ENCODE data around the gene MAN1A2.
A peak's percentile ranks its signal among the peaks of the same experiment; 100 is the strongest.
"Not testable (repeated sequence)": the region's sequence is repeated elsewhere in the genome, so short reads cannot be mapped to it uniquely, and the experiment has no call there.

Gene MAN1A2

GRCh38 chr1:117511273-117511672 is 144.0 kb downstream of the MAN1A2 start:
- DNase-seq, result no peak

GRCh38 chr1:117512728-117513321 is 145.6 kb downstream of the MAN1A2 start:
- DNase-seq, result peak in 1 of 2 experiments; percentile 9

GRCh38 chr1:117523111-117523510 is 155.9 kb downstream of the MAN1A2 start:
- DNase-seq, result no peak

GRCh38 chr1:117527074-117527473 is 159.8 kb downstream of the MAN1A2 start:
- DNase-seq, result no peak

- DNase-seq, result no peak
These were observed 160.4 kb downstream of the MAN1A2 start for GRCh38 chr1:117527566-117528102.

- DNase-seq, result no peak
These were observed 162.4 kb downstream of the MAN1A2 start for GRCh38 chr1:117529683-117530082.

- DNase-seq, result no peak
These were observed 164.0 kb downstream of the MAN1A2 start for GRCh38 chr1:117531222-117531621.

- DNase-seq, result peak; percentile 18 to 22
These were observed 167.8 kb downstream of the MAN1A2 start for GRCh38 chr1:117534995-117535467.

- DNase-seq, result no peak
These were observed 168.6 kb downstream of the MAN1A2 start for GRCh38 chr1:117535821-117536220.

- DNase-seq, result peak in 1 of 2 experiments; percentile 1
These were observed 170.2 kb downstream of the MAN1A2 start for GRCh38 chr1:117537291-117537920.

- no peak for DNase-seq
These were observed 173.3 kb downstream of the MAN1A2 start for GRCh38 chr1:117540532-117540931.

GRCh38 chr1:117541003-117541402 is 173.8 kb downstream of the MAN1A2 start:
- DNase-seq, result no peak

GRCh38 chr1:117541585-117541984 is 174.3 kb downstream of the MAN1A2 start:
- DNase-seq, result no peak

GRCh38 chr1:117544509-117545109 is 177.4 kb downstream of the MAN1A2 start:
- DNase-seq, result no peak

- DNase-seq, result no peak
These were observed 179.2 kb downstream of the MAN1A2 start for GRCh38 chr1:117546467-117546866.

GRCh38 chr1:117553471-117553870 is 186.2 kb downstream of the MAN1A2 start:
- no peak for DNase-seq

- DNase-seq, result no peak
These were observed 188.6 kb downstream of the MAN1A2 start for GRCh38 chr1:117555806-117556205.

- DNase-seq, result no peak
These were observed 189.1 kb downstream of the MAN1A2 start for GRCh38 chr1:117556341-117556740.

GRCh38 chr1:117556976-117557375 is 189.7 kb downstream of the MAN1A2 start:
- DNase-seq, result no peak

- DNase-seq, result not testable (repeated sequence)
These were observed 191.2 kb downstream of the MAN1A2 start for GRCh38 chr1:117558451-117558850.

GRCh38 chr1:117559139-117559538 is 191.9 kb downstream of the MAN1A2 start:
- no peak for DNase-seq

GRCh38 chr1:117559985-117560384 is 192.7 kb downstream of the MAN1A2 start:
- no peak for DNase-seq

GRCh38 chr1:117561071-117561470 is 193.8 kb downstream of the MAN1A2 start:
- no peak for DNase-seq

GRCh38 chr1:117561551-117561950 is 194.3 kb downstream of the MAN1A2 start:
- DNase-seq, result peak in 1 of 2 experiments; percentile 37
